Nephron (organoid): ENCODE measurements around the gene DNAH14.

Source experiments
- H3K27ac Mint-ChIP-seq, 3 experiments: 2 replicates each; pipeline ENCODE4 v1.8.0; 2020; ENCODE audit warnings: mixed read lengths in 3 of 3, mild to moderate bottlenecking in 2 of 3, moderate library complexity in 1 of 3
- H3K27me3 Mint-ChIP-seq: 2 replicates; pipeline ENCODE4 v1.8.0; 2021; ENCODE audit warnings: low read depth, mild to moderate bottlenecking, moderate library complexity, mixed read lengths
- H3K36me3 Mint-ChIP-seq: 2 replicates; pipeline ENCODE4 v1.8.0; 2020; ENCODE audit warnings: low read depth, mixed read lengths
- H3K4me1 Mint-ChIP-seq: 2 replicates; pipeline ENCODE4 v1.8.0; 2020; ENCODE audit warnings: mixed read lengths
- H3K4me3 Mint-ChIP-seq, 3 experiments: 2 replicates each; pipeline ENCODE4 v1.8.0; 2020; ENCODE audit warnings: mild to moderate bottlenecking in 3 of 3, mixed read lengths in 3 of 3, moderate library complexity in 2 of 3
- H3K9me3 Mint-ChIP-seq: 2 replicates; pipeline ENCODE4 v1.8.0; 2020; ENCODE audit warnings: mixed read lengths
- CTCF ChIP-seq, 3 experiments: fragments of 200-600 bp; sonication (generic); IDR thresholded peaks; one replicate each; pipeline ENCODE4 v1.5.0; 2021; ENCODE audit warnings: antibody characterized with exemption in 3 of 3; ENCODE audit not compliant: unreplicated experiment in 3 of 3

The DNAH14 gene

GRCh38 chr1:225409051-225409450 is 479.6 kb downstream of the DNAH14 start:
- Mint-ChIP-seq H3K9me3 (no peaks in the 10 kb centered on the region), H3K27me3 (no peaks in the 10 kb centered on the region), H3K4me3 (no peak overlapping the region), H3K27ac (peak overlapping the region in 1 of 3 experiments; percentile 61), H3K36me3 (peaks cover 88% of the 10 kb centered on the region), H3K4me1 (peaks cover 9% of the 10 kb centered on the region)
- TF ChIP-seq CTCF (IDR thresholded peaks at IDR 0.05; ENCODE audit: unreplicated experiment in 3 of 3) = no peak

- no peak for TF ChIP-seq CTCF (IDR thresholded peaks at IDR 0.05; ENCODE audit: unreplicated experiment in 3 of 3)
- peaks cover 89% of the 10 kb centered on the region for H3K36me3 Mint-ChIP-seq
- peak overlapping the region; percentile 45 to 62 (median 61) for H3K27ac Mint-ChIP-seq
- H3K4me3 Mint-ChIP-seq = no peak overlapping the region
- no peaks in the 10 kb centered on the region for H3K9me3 Mint-ChIP-seq
- no peaks in the 10 kb centered on the region for H3K27me3 Mint-ChIP-seq
- peaks cover 9% of the 10 kb centered on the region for H3K4me1 Mint-ChIP-seq
Measured at GRCh38 chr1:225410036-225410435, 480.6 kb downstream of the DNAH14 start.

GRCh38 chr1:225412321-225412720 is 482.8 kb downstream of the DNAH14 start:
- no peaks in the 10 kb centered on the region for H3K27me3 Mint-ChIP-seq
- no peaks in the 10 kb centered on the region for H3K9me3 Mint-ChIP-seq
- H3K4me3 Mint-ChIP-seq = peak overlapping the region in 1 of 3 experiments; percentile 26
- H3K36me3 Mint-ChIP-seq = peaks cover 86% of the 10 kb centered on the region
- H3K27ac Mint-ChIP-seq = peak overlapping the region; percentile 75 to 87 (median 83)
- peaks cover 9% of the 10 kb centered on the region for H3K4me1 Mint-ChIP-seq
- no peak for TF ChIP-seq CTCF (IDR thresholded peaks at IDR 0.05; ENCODE audit: unreplicated experiment in 3 of 3)

GRCh38 chr1:225412803-225413351 is 483.4 kb downstream of the DNAH14 start:
- Mint-ChIP-seq H3K36me3 (peaks cover 84% of the 10 kb centered on the region), H3K27me3 (no peaks in the 10 kb centered on the region), H3K4me3 (peak overlapping the region in 1 of 3 experiments; percentile 26), H3K27ac (peak overlapping the region; percentile 75 to 87 (median 83)), H3K9me3 (no peaks in the 10 kb centered on the region), H3K4me1 (peaks cover 9% of the 10 kb centered on the region)
- TF ChIP-seq CTCF (IDR thresholded peaks at IDR 0.05; ENCODE audit: unreplicated experiment in 3 of 3) = no peak

- Mint-ChIP-seq H3K4me1 (peaks cover 13% of the 10 kb centered on the region), H3K36me3 (peaks cover 84% of the 10 kb centered on the region), H3K9me3 (no peaks in the 10 kb centered on the region), H3K4me3 (no peak overlapping the region), H3K27ac (peak overlapping the region in 2 of 3 experiments; percentile 9 to 10), H3K27me3 (no peaks in the 10 kb centered on the region)
- no peak for TF ChIP-seq CTCF (IDR thresholded peaks at IDR 0.05; ENCODE audit: unreplicated experiment in 3 of 3)
Measured at GRCh38 chr1:225413708-225414375, 484.4 kb downstream of the DNAH14 start.

- H3K9me3 Mint-ChIP-seq = no peaks in the 10 kb centered on the region
- no peak overlapping the region for H3K4me3 Mint-ChIP-seq
- peaks cover 78% of the 10 kb centered on the region for H3K36me3 Mint-ChIP-seq
- H3K27ac Mint-ChIP-seq = no peak overlapping the region
- H3K27me3 Mint-ChIP-seq = no peaks in the 10 kb centered on the region
- H3K4me1 Mint-ChIP-seq = peaks cover 10% of the 10 kb centered on the region
- TF ChIP-seq CTCF (IDR thresholded peaks at IDR 0.05; ENCODE audit: unreplicated experiment in 3 of 3) = no peak
Measured at GRCh38 chr1:225415307-225415706, 485.8 kb downstream of the DNAH14 start.
